Adipose tissue (tissue), 3 donors: ENCODE data around the gene IPO11. TPM values are rescaled to one million over a fixed set of nuclear protein-coding genes. Genes with fewer than 3 reads are reported as not detected.
"Not testable (repeated sequence)": the region's sequence is repeated elsewhere in the genome, so short reads cannot be mapped to it uniquely, and the experiment has no call there.

Source experiments
- H3K27ac ChIP-seq: one replicate; pipeline ENCODE4 v1.5.1; 2013; ENCODE audit warnings: low read depth, low read length
- WGBS, 3 donors: extraction: QIAGEN DNeasy Blood & Tissue Kit; methylation state at CpG; one replicate each; pipeline ENCODE4 v1.1.7; 2013; 5-methylcytosine and 5-hydroxymethylcytosine counted together
- polyA plus RNA-seq, 3 donors: library from polyadenylated mRNA; stranded (reverse); fragments of 200-250 nt; gene quantifications; one replicate each; pipeline ENCODE4 v1.2.3, GENCODE V29; 2013
- donor health status: healthy with polysubstance abuse.
- donor health status: Bipolar disorder and iron deficiency.
- donor health status: healthy.

The IPO11 gene
- polyA plus RNA-seq, 3 donors: 5.5 to 21.6 (median 12.9) TPM

DNA sequence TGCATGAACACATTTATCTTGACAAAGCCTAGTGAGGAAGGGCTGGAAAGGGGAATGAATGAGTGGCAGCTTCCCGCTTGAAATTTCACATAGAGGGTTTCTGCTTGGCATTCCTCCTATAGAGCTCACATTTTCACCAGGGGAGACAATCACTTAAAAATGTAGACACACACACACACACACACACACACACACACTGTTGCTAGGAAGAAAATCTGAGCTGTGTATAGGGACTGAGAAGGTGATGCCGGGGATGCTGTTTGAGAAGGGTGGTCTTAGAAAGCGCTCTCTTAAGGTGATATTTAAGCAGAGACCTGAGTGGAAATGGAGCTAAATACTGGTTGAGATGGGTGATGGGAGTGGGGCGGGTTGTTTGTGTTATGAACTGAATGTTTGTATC lies 236.5 kb downstream of the IPO11 start:
- H3K27ac ChIP-seq: no peak overlapping the region
- WGBS, 3 donors: 91 to 97% (median 95%) methylated on average over 4 of the region's 4 CpGs

DNA sequence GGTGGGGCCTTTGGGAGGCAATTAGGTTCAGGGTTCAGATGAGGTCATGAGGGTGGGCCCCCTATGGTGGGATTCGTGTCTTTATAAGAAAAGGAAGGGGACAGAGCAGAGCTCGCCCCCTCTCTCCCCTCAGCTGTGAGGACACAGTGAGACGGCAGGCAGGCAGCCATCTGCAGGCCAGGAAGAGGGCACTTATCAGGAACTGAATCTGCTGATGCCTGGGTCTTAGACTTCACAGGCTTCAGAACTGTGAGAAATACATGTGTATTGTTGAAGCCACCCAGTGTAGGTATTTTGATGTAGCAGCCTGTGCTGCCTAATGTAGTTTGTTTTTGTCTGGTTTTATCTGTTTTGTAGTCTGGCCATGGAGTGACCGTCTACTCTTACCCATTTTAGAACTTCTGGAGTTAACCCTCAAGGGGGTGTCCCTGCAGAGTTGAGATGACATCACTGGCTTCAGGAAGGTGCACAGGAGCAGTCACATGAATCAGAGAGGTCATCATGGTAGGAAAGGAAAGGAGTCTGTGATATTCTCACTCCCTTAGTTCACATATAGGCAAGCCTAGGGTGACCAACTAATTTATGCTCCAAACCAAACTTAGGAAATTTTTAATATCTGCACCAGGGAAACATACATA lies 237.0 kb downstream of the IPO11 start:
- H3K27ac ChIP-seq: no peak overlapping the region
- 58 to 70% (median 65%) methylated on average over 4 of the region's 4 CpGs for WGBS, 3 donors

DNA sequence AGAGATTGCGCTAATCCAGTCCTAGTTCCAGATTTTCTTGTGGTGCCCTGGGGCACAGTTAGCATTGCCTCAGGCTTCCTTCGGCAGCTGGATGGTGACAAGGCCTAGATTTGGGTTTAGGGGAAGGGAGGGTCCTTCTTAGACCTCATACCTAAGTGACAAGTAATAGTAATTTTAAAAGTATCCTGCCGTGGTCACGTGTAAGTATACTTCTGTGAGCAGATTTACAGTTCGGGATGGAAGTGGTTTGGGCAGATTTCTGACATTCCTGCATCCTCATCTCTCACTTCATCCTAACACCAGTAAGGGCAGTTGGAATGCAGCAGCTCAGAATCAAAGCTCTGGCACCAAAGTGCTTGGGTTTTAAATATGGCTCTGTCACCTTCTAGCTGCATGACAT lies 237.6 kb downstream of the IPO11 start:
- H3K27ac ChIP-seq: no peak overlapping the region
- 67 to 89% (median 80%) methylated on average over 5 of the region's 5 CpGs for WGBS, 3 donors

DNA sequence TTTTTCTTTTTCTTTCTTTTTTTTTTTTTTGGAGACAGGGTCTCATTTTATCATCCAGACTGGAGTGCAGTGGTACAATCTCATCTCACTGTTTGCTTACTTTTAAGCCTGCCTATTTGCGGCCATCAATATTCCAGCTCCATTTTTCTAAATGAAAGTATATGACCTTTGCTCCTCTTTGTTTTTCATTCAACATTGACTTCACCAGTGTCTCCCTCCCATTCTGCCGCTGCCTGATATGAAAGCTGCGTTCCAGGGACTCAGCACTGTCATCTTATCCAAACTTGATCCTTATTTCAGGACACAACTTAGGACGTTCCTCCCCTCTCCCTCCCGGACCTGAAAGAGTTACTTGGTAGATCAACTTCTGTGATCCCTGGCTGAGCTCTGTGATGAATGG lies 239.7 kb downstream of the IPO11 start:
- WGBS, 3 donors: 33 to 86% (median 77%) methylated on average over 5 of the region's 5 CpGs
- no peak overlapping the region for H3K27ac ChIP-seq

DNA sequence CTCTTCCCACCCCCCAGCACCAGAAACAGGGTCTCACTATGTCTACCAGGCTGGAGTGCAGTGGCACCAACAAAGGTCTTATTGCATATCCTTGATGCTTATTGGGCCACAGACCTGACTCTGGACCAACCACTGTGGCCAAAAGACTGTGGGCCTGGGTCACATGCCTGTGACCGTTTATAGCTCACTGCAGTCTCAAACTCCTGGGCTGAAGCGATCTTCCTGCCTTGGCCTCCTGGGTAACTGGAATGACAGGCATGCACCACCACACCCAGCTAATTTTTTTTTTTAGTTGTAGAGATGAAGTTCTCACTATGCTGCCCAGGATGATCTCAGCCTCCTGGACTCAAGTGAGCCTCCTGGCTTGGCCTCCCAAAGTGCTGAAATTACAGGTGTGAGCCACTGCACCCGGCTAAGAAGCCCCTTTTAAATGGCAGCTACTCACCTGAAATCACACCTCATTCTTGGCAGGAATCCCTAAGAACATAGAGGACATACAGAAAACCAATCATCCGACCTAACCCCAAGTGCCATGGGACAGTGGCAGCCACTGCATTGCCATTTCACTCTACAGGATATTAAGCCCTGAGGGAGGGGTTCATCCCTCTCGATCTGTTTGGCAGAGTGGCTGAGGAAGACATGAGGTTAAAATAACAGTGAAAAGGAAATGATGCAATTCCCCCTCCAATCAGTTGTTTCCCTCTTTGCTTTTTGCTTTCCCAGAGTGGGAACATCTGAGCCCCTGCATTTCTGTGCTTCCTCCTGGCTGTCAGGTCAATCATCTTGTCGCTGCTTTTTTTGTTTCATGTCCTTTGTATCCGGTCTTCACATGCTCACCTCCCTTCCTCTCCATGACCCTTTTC lies 240.7 kb downstream of the IPO11 start:
- WGBS, 3 donors: 56 to 79% (median 56%) methylated on average over 7 of the region's 7 CpGs
- no peak overlapping the region for H3K27ac ChIP-seq

DNA sequence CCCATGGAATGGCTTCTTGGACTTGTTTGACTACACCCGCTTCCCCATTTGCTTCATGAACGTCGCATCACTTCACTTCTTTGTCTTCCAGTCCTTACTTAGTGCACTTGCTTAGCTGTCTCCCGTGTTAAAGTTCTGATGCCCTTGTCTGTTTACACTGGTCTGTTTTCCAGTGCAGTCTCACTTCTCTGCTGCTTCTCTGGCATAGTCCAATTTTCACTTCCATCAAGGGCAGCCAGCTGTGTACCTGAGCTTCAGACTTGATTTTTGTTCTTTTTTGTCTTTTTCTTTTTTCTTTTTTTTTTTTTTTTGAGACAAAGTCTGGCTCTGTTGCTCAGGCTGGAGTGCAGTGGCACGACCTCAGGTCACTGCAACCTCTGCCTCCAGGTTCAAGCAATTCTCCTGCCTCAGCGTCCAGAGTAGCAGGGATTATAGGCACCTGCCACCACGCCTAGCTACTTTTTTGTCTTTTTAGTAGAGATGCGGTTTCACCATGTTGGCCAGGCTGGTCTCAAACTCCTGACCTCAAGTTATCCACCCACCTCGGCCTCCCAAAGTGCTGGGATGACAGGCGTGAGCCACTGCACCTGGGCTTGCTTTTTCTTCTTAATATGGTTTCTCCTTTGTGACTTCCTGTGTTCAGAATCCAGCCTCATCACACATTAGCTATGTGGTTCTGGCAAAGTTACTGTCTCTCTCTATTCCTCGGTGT lies 241.5 kb downstream of the IPO11 start:
- WGBS, 3 donors: 74 to 82% (median 78%) methylated on average over 11 of the region's 11 CpGs

DNA sequence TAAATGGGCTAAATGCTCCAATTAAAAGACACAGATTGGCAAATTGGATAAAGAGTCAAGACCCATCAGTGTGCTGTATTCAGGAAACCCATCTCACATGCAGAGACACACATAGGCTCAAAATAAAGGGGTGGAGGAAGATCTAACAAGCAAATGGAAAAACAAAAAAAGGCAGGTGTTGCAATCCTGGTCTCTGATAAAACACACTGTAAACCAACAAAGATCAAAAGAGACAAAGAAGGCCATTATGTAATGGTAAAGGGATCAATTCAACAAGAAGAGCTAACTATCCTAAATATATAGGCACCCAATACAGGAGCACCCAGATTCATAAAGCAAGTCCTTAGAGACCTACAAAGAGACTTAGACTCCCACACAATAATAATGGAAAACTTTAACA lies 245.2 kb downstream of the IPO11 start:
- not testable (repeated sequence) for H3K27ac ChIP-seq

More for the DNA sequence above, 241.5 kb downstream of the IPO11 start:
- H3K27ac ChIP-seq: no peak overlapping the region

DNA sequence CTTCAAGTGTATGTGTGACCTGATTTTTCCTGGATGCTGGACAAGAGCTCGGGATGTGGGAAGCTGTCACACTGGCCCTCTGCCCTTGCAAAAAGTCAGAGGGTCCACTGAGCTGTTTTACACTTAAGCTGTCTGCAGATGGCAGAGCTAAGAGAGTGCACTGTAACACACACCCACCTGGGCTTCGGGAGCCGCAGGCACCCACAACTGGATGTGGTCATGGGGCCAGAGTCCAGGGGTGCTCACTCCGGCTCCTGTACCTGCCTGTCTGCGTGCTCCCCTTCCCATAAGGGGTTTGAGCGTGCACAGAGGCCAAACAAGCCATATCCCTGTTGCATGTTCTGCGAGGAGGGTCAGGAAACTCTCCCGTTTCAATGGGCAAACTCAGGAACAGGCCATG lies 248.6 kb downstream of the IPO11 start:
- 75 to 83% (median 82%) methylated on average over 8 of the region's 8 CpGs for WGBS, 3 donors
- H3K27ac ChIP-seq: no peak overlapping the region

DNA sequence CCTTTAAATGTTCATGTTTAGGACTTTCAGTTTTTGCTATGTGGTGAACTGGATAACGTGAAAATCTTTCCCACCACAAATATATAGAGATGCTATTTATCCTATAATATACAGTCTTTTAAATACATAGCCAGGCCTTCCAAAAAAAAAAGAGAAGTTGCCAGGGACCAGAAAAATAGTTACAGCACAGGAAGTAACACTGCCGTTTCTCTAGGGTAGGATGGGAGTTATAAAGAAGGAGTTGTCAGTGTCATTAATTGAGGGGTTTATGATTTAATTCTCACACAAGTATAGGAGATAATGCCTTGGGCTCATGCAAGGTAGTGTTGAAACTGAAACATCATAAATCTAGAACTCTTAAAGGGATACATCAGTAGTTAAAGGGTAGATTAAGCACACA lies 250.0 kb downstream of the IPO11 start:
- 30 to 61% (median 37%) methylated on average over 2 of the region's 2 CpGs for WGBS, 3 donors
- H3K27ac ChIP-seq: no peak overlapping the region

DNA sequence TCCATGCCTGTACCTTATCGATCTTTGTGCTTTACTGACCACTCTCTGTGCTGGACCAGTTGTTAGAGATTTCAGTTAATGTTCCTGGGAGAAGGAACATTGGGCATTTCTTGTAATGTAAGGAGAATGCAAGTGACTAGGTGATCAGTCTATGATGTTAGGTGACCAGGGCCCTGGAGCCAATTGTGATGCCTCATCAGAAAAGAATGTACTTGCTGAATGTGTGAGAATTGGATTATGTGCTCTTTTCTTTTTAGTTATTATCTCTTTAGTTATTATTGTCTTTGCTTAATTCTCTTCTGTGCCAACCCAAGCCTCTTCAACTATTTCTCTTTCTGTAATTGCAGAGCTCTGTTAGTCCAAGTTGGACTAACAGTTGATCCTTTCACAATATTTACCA lies 258.9 kb downstream of the IPO11 start:
- H3K27ac ChIP-seq: no peak overlapping the region
- 74 to 97% (median 89%) methylated on average over 1 of the region's 1 CpG for WGBS, 3 donors

DNA sequence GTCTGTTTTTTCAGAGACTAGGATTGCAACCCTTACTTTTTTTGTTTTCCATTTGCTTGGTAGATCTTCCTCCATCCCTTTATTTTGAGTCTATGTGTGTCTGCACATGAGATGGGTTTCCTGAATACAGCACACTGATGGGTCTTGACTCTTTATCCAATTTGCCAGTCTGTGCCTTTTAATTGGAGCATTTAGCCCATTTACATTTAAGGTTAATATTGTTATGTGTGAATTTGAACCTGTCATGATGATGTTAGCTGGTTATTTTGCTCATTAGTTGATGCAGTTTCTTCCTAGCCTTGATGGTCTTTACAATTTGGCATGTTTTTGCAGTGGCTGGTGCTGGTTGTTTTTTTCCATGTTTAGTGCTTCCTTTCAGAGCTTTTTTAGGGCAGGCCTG lies 264.0 kb downstream of the IPO11 start:
- not testable (repeated sequence) for H3K27ac ChIP-seq

Other genes starting within 250 kb of the IPO11 start
- 10 to 100 TPM in 1 of 3 donors, 1 to 10 TPM in 2; 8.2 to 13.0 (median 9.2) TPM for gene KIF2A, start 106.6 kb upstream of the IPO11 start, polyA plus RNA-seq
- gene DIMT1, start 8.9 kb upstream of the IPO11 start, polyA plus RNA-seq: 10 to 100 TPM; 17.0 to 27.2 (median 18.9) TPM
- gene LRRC70, start 166.1 kb downstream of the IPO11 start, polyA plus RNA-seq: 10 to 100 TPM in 1 of 3 donors, 1 to 10 TPM in 2; 1.0 to 14.7 (median 6.1) TPM